DMS53 treated with DMSO at 0.1 percent for 48 hours (cell line): ENCODE results near the gene HOXC12.

Experiments
- DNase-seq: peaks from one replicate; lab custom pipeline; 2025; ENCODE audit not compliant: unreplicated experiment; lab: John Stamatoyannopoulos, UW

The HOXC12 gene

GRCh38 chr12:53982648-53983567, 28.2 kb downstream of the HOXC12 start:
- no peak for DNase-seq

GRCh38 chr12:53983568-53983949, 28.9 kb downstream of the HOXC12 start:
- no peak for DNase-seq

GRCh38 chr12:53983950-53984572, 29.4 kb downstream of the HOXC12 start:
- DNase-seq, result no peak

- DNase-seq, result no peak
Measured at GRCh38 chr12:53984901-53985691, 30.4 kb downstream of the HOXC12 start, which contains the start of gene HOXC10. HOXC10 (plus strand) TSS chr12:53985146; CDS start chr12:53985260, 114 bp downstream.

GRCh38 chr12:53985692-53985993, 30.9 kb downstream of the HOXC12 start:
- DNase-seq, result no peak

- no peak for DNase-seq
Measured at GRCh38 chr12:53985994-53986685, 31.4 kb downstream of the HOXC12 start.

GRCh38 chr12:53986686-53987483, 32.2 kb downstream of the HOXC12 start:
- no peak for DNase-seq

- no peak for DNase-seq
Measured at GRCh38 chr12:53987787-53988230, 33.1 kb downstream of the HOXC12 start.

GRCh38 chr12:53988541-53989226, 34.0 kb downstream of the HOXC12 start:
- no peak for DNase-seq

GRCh38 chr12:53989227-53990113, 34.8 kb downstream of the HOXC12 start:
- DNase-seq, result no peak

- no peak for DNase-seq
Measured at GRCh38 chr12:53990311-53991076, 35.8 kb downstream of the HOXC12 start.

GRCh38 chr12:53991077-53991460, 36.4 kb downstream of the HOXC12 start:
- DNase-seq, result no peak

- no peak for DNase-seq
Measured at GRCh38 chr12:53992377-53992889, 37.7 kb downstream of the HOXC12 start.

GRCh38 chr12:53993162-53994008, 38.7 kb downstream of the HOXC12 start:
- DNase-seq, result no peak

- DNase-seq, result no peak
Measured at GRCh38 chr12:53994009-53994263, 39.2 kb downstream of the HOXC12 start.

- no peak for DNase-seq
Measured at GRCh38 chr12:53994264-53995001, 39.7 kb downstream of the HOXC12 start.
